Natural killer cell (primary cell): ENCODE measurements around the gene LDLRAD4. TPM values are rescaled to one million over a fixed set of nuclear protein-coding genes. Genes with fewer than 3 reads are reported as not detected.

ENCODE experiments used
- ATAC-seq, 3 donors: fragments of 150-1000 bp in 2 of 3; fragments of 200-7000 bp in 1 of 3; cut with Tn5 transposase; 1 replicate in 1 of 3; 2 replicates in 2 of 3; pipeline ENCODE4 v1.10.0; 2021; ENCODE audit warnings: mild to moderate bottlenecking in 2 of 3, moderate library complexity in 2 of 3
- DNase-seq, 2 donors: peaks; one replicate each; pipeline versions ENCODE4 v3.0.0 to v3.0.0-alpha.2; 2013 to 2021; ENCODE audit warnings: mixed read lengths in 1 of 2
- H3K27ac ChIP-seq: one replicate; pipeline ENCODE4 v1.5.1; 2013; ENCODE audit warnings: mild to moderate bottlenecking, low read length
- H3K27me3 ChIP-seq: one replicate; pipeline ENCODE4 v1.6.1; 2013; ENCODE audit warnings: low read length; ENCODE audit not compliant: control insufficient read depth, insufficient read depth
- H3K36me3 ChIP-seq: one replicate; pipeline ENCODE4 v1.6.1; 2013; ENCODE audit warnings: low read length; ENCODE audit not compliant: control insufficient read depth, insufficient read depth
- H3K4me1 ChIP-seq: one replicate; pipeline ENCODE4 v1.6.1; 2013; ENCODE audit warnings: low read length; ENCODE audit not compliant: control insufficient read depth, insufficient read depth
- H3K4me3 ChIP-seq: one replicate; pipeline ENCODE4 v1.5.1; 2013; ENCODE audit warnings: low read length
- H3K9me3 ChIP-seq: one replicate; pipeline ENCODE4 v1.6.1; 2013; ENCODE audit warnings: low read length; ENCODE audit not compliant: control insufficient read depth, insufficient read depth
- H3K27ac Mint-ChIP-seq, 2 donors: one replicate each; pipeline ENCODE4 v1.8.0; 2022; ENCODE audit warnings: mild to moderate bottlenecking in 2 of 2, mixed read lengths in 2 of 2, moderate library complexity in 1 of 2
- H3K27me3 Mint-ChIP-seq, 2 donors: one replicate each; pipeline ENCODE4 v1.8.0; 2022; ENCODE audit warnings: low read depth in 2 of 2, mixed read lengths in 2 of 2
- H3K36me3 Mint-ChIP-seq: one replicate; pipeline ENCODE4 v1.8.0; 2022; ENCODE audit warnings: mixed read lengths
- H3K4me1 Mint-ChIP-seq, 2 donors: one replicate each; pipeline ENCODE4 v1.8.0; 2022; ENCODE audit warnings: mixed read lengths in 2 of 2
- H3K4me3 Mint-ChIP-seq: one replicate; pipeline ENCODE4 v1.8.0; 2022; ENCODE audit warnings: mild to moderate bottlenecking, moderate library complexity, mixed read lengths
- H3K9me3 Mint-ChIP-seq, 2 donors: one replicate each; pipeline ENCODE4 v1.8.0; 2022; ENCODE audit warnings: mixed read lengths in 2 of 2
- CTCF ChIP-seq: fragments of 200-600 bp; IDR thresholded peaks from one replicate; pipeline ENCODE4 v1.8.0; 2022; ENCODE audit warnings: antibody characterized with exemption
- WGBS: methylation state at CpG from one replicate; pipeline ENCODE4 v1.1.7; 2013; ENCODE audit warnings: missing lambda C conversion rate; ENCODE audit not compliant: insufficient coverage; 5-methylcytosine and 5-hydroxymethylcytosine counted together
- intact Hi-C: fragments of 100-400 bp; cut with micrococcal nuclease; formaldehyde crosslinking; loops from one replicate; pipeline ENCODE4 v1.14.2; 2022
- total RNA-seq, 4 donors: library from RNA; stranded (reverse); fragments of 120-200 nt in 1 of 4; gene quantifications; one replicate each; pipeline versions ENCODE4 v1.2.3 to v1.2.4, GENCODE V29; 2013 to 2022

The LDLRAD4 gene
- total RNA-seq, 3 donors from 2014 or later (not counting 1 experiment from before 2014, with no cell fraction given): 24.0 to 36.3 (median 29.2) TPM

GRCh38 chr18:13186687-13187086, 31.9 kb upstream of the LDLRAD4 start:
- H3K27me3 Mint-ChIP-seq: peaks cover 8 to 11% of the 10 kb centered on the region in 2 donors
- H3K27ac Mint-ChIP-seq: no peak overlapping the region
- H3K9me3 Mint-ChIP-seq: no peaks in the 10 kb centered on the region
- Histone ChIP-seq H3K27ac (no peak overlapping the region), H3K27me3 (no peaks in the 10 kb centered on the region), H3K4me3 (no peak overlapping the region), H3K4me1 (no peaks in the 10 kb centered on the region), H3K9me3 (no peaks in the 10 kb centered on the region), H3K36me3 (no peaks in the 10 kb centered on the region)
- no peak overlapping the region for H3K4me3 Mint-ChIP-seq
- DNase-seq: no peak
- no peaks in the 10 kb centered on the region for H3K36me3 Mint-ChIP-seq
- H3K4me1 Mint-ChIP-seq: no peaks in the 10 kb centered on the region
- no peak for ATAC-seq
- WGBS: 73% methylated on average over 6 of the region's 6 CpGs
- TF ChIP-seq CTCF: no peak
- intact Hi-C loops: no loop called here

GRCh38 chr18:13187498-13187897, 31.1 kb upstream of the LDLRAD4 start:
- Mint-ChIP-seq H3K4me3 (no peak overlapping the region), H3K27me3 (peaks cover 6 to 7% of the 10 kb centered on the region in 2 donors), H3K27ac (no peak overlapping the region), H3K4me1 (no peaks in the 10 kb centered on the region), H3K9me3 (no peaks in the 10 kb centered on the region), H3K36me3 (no peaks in the 10 kb centered on the region)
- no peaks in the 10 kb centered on the region for H3K27me3 ChIP-seq
- H3K4me3 ChIP-seq: no peak overlapping the region
- DNase-seq: no peak
- WGBS: 92% methylated on average over 4 of the region's 4 CpGs
- no peak for TF ChIP-seq CTCF
- H3K4me1 ChIP-seq: no peaks in the 10 kb centered on the region
- H3K36me3 ChIP-seq: no peaks in the 10 kb centered on the region
- H3K9me3 ChIP-seq: no peaks in the 10 kb centered on the region
- no peak for ATAC-seq
- no peak overlapping the region for H3K27ac ChIP-seq
- intact Hi-C loops: no loop called here

- Histone ChIP-seq H3K36me3 (no peaks in the 10 kb centered on the region), H3K4me3 (no peak overlapping the region), H3K4me1 (no peaks in the 10 kb centered on the region), H3K9me3 (no peaks in the 10 kb centered on the region), H3K27ac (no peak overlapping the region), H3K27me3 (no peaks in the 10 kb centered on the region)
- H3K4me3 Mint-ChIP-seq: no peak overlapping the region
- no peaks in the 10 kb centered on the region for H3K4me1 Mint-ChIP-seq
- no peaks in the 10 kb centered on the region for H3K36me3 Mint-ChIP-seq
- H3K27ac Mint-ChIP-seq: no peak overlapping the region
- no peak for ATAC-seq
- no peak for TF ChIP-seq CTCF
- H3K9me3 Mint-ChIP-seq: no peaks in the 10 kb centered on the region
- DNase-seq: no peak
- peaks cover 6 to 7% of the 10 kb centered on the region in 2 donors for H3K27me3 Mint-ChIP-seq
- intact Hi-C loops: no loop called here
- WGBS: 87% methylated on average over 3 of the region's 3 CpGs
Measured at GRCh38 chr18:13191031-13191430, 27.5 kb upstream of the LDLRAD4 start.

GRCh38 chr18:13191779-13192178, 26.8 kb upstream of the LDLRAD4 start:
- no peak overlapping the region for H3K27ac ChIP-seq
- Mint-ChIP-seq H3K36me3 (no peaks in the 10 kb centered on the region), H3K27me3 (peaks cover 7 to 13% of the 10 kb centered on the region in 2 donors), H3K9me3 (no peaks in the 10 kb centered on the region), H3K4me1 (no peaks in the 10 kb centered on the region), H3K27ac (no peak overlapping the region), H3K4me3 (no peak overlapping the region)
- no peaks in the 10 kb centered on the region for H3K27me3 ChIP-seq
- no peak for TF ChIP-seq CTCF
- H3K4me3 ChIP-seq: no peak overlapping the region
- WGBS: 86% methylated on average over 6 of the region's 7 CpGs
- no peaks in the 10 kb centered on the region for H3K4me1 ChIP-seq
- H3K9me3 ChIP-seq: no peaks in the 10 kb centered on the region
- DNase-seq (no peak), ATAC-seq (no peak)
- no peaks in the 10 kb centered on the region for H3K36me3 ChIP-seq
- intact Hi-C loops: no loop called here
